Keratinocyte (primary cell): ENCODE results near the gene B4GALNT4.
"Not testable (repeated sequence)": the region's sequence is repeated elsewhere in the genome, so short reads cannot be mapped to it uniquely, and the experiment has no call there.

Experiments used
- CTCF ChIP-seq, 3 experiments: IDR thresholded peaks in 1 of 3; conservative IDR thresholded peaks in 1 of 3; optimal IDR thresholded peaks in 1 of 3; 2 replicates in 2 of 3; 3 replicates in 1 of 3; pipeline versions ENCODE3 to v1.5.1; 2011; ENCODE audit warnings: low read length in 3 of 3, mild to moderate bottlenecking in 3 of 3, moderate library complexity in 2 of 3, control low read depth in 1 of 3, inconsistent platforms in 1 of 3; ENCODE audit not compliant: insufficient read depth in 2 of 3; ENCODE audit errors: extremely low read depth in 1 of 3
- EZH2 ChIP-seq: IDR thresholded peaks from one replicate; pipeline ENCODE4 v1.6.1; 2012; ENCODE audit warnings: inconsistent platforms, mild to moderate bottlenecking, low read length, moderate library complexity

- TF ChIP-seq EZH2; CTCF (optimal IDR thresholded peaks at IDR 0.05 in 1 of 3, IDR thresholded peaks at IDR 0.05 in 1 of 3, conservative IDR thresholded peaks at IDR 0.05 in 1 of 3; ENCODE audit: extremely low read depth in 1 of 3, insufficient read depth in 2 of 3, low read length in 3 of 3): not testable (repeated sequence)
Observed at GRCh38 chr11:389369-389768, 20.1 kb downstream of the B4GALNT4 start.
